ENCODE data around the gene AKAP6.
"Not testable (repeated sequence)": the region's sequence is repeated elsewhere in the genome, so short reads cannot be mapped to it uniquely, and the experiment has no call there.

The AKAP6 gene

DNA sequence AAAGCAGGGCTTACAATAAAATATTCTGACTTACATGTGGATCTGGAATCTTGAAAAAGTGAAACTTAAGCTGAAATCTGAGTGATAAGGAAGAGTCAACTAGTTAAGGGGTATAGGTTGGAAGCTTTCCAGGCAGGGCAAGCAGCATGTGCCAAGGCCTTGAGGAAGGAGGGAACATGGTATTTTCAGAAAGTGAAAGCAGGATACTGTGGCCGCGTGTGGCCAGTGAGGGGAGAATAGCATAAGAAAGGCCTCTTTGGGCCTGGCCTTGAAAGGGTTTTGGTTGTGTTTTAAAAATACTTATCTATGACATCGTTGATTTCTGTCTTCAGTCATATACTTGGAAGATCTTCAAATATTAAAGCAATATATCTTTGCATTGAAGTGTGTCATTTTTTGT lies 213.4 kb downstream of the AKAP6 start:
- no peak for DNase-seq (ENCODE audit: low spot score)

DNA sequence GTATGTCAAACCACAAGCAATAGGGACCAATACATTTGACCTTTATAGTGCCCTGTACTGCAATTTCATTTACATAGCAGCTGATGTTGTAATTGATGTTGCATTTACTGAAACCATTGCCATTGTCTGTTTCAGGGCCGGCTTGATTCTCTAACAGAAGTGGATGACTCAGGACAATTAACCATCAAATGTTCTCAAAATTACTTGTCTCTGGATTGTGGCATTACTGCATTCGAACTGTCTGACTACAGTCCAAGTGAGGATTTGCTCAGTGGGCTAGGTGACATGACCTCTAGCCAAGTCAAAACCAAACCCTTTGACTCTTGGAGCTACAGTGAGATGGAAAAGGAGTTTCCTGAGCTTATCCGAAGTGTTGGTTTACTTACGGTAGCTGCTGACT lies 216.0 kb downstream of the AKAP6 start:
- DNase-seq (ENCODE audit: low spot score) = no peak

DNA sequence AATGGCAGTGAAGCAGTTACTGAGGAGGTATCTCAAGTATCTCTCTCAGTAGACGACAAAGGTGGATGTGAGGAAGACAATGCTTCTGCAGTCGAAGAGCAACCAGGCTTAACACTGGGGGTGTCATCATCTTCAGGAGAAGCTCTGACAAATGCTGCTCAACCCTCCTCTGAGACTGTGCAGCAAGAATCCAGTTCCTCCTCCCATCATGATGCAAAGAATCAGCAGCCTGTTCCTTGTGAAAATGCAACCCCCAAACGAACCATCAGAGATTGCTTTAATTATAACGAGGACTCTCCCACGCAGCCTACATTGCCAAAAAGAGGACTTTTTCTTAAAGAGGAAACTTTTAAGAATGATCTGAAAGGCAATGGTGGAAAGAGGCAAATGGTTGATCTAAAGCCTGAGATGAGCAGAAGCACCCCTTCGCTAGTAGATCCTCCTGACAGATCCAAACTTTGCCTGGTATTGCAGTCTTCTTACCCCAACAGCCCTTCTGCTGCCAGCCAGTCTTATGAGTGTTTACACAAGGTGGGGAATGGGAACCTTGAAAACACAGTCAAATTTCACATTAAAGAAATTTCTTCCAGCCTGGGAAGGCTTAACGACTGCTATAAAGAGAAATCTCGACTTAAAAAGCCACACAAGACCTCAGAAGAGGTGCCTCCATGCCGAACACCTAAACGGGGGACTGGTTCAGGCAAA lies 216.6 kb downstream of the AKAP6 start:
- no peak for DNase-seq (ENCODE audit: low spot score)

DNA sequence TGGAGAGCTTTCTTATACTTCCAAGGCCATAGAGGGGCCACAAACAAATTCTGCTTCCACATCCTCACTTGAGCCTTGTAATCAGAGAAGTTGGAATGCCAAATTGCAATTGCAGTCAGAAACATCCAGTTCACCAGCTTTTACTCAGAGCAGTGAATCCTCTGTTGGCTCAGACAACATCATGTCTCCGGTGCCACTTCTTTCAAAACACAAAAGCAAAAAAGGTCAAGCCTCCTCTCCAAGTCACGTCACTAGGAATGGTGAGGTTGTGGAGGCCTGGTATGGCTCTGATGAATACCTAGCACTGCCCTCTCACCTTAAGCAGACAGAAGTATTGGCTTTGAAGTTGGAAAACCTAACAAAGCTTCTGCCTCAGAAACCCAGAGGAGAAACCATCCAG lies 217.1 kb downstream of the AKAP6 start:
- DNase-seq (ENCODE audit: low spot score) = no peak

DNA sequence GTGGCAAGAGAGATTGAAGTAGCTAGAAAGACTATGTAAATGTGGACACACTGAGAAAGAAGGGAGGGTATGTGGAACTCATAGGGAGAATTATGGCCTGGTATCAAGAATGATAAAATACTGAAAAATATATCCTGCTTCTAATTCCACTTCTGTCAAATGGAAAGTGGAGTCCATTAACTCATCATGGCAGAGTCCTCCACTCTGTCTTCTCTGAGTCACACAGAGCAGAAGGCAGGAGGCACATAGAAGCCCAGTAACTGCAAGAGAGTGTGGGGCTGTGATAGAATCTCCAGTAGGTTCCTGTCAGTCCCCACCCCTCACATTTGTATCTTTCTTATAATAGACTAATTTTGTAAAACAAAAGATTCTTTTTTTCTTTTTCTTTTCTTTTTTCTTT lies 223.7 kb downstream of the AKAP6 start:
- no peak for DNase-seq (ENCODE audit: low spot score)

DNA sequence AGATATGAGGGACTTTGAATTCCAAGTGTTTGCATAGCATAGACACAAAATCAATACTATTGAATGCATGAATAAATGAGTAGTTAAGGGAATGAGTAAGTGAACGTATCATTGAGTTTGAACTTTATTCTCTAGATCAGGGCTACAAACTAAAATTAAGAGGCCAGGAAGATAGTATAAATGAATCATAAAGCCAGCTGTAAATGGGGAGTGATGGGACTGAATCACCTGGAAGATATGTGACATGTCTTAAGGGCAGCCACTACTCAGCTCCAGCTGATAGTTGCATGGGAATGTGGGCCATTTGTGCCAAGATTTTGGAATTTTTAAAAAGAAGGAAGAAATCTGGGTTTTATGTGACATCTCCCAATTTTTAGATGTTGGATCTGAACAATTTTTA lies 229.9 kb downstream of the AKAP6 start:
- DNase-seq (ENCODE audit: low spot score) = no peak

DNA sequence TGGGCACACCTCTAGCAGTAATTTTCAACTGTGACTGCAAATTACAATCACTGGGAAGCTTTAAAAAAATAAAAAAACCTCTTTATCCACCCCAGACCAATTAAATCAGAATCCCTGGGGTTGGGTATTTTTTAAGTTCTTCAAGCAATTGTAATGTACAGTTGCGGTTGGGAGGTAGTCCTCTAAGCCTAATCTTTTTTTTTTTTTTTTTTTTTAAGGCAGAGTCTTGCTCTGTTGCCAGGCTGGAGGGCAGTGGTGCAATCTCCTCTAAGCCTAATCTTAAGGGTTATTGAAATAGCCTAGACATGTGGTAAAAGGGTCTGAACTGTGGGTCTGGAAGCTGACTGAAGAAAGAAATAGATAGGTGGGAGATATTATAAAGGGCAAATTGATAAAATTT lies 230.5 kb downstream of the AKAP6 start:
- DNase-seq (ENCODE audit: low spot score) = no peak

DNA sequence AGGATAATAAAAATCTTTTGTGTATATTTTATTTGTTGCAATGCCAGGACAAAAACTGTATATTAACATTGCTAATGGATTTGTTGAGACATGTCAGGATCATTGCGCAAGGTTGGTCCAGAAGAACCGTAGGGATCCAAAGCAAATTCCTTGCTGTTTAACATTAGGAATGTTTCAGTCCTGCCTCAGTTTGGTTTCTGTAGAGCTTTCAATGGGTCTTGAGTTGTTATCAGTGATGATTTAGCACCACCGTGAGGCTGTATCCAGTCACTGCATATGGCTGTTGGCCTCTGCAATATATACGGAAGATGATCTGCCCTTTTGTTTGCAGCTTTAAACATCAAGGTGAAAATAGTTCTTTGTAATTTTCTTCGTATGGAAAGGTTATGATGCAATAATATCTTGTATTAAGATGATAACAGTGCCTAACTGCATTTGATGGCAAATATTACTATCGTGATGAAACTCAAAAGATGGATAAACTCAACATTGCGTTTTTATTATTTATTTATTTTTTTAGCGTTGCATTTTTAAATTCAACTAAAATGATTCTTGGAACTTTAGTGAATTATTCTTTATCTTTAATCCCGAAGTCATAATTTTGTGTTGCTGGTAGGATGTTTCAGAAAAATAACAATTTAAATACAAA lies 231.2 kb downstream of the AKAP6 start:
- DNase-seq (ENCODE audit: low spot score) = peak; percentile 66

DNA sequence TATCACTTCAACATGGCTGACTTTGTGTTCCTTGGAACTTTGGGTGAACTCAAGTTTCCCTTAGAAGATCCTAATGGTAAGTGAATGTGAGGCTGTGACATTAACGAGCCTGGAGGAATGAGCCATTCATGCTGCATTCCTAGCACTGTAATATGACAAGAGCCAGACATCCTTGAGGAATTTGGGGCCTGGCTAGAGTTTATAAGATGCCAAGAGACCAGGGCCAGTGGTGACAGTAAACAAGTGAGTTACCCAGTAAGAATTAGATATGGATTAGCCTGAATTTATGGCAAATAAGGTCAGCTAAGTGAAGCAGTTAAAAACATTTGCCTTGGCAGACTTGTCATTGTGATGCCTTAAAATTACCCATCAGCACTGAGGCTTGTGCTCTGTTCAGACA lies 232.4 kb downstream of the AKAP6 start:
- no peak for DNase-seq (ENCODE audit: low spot score)

DNA sequence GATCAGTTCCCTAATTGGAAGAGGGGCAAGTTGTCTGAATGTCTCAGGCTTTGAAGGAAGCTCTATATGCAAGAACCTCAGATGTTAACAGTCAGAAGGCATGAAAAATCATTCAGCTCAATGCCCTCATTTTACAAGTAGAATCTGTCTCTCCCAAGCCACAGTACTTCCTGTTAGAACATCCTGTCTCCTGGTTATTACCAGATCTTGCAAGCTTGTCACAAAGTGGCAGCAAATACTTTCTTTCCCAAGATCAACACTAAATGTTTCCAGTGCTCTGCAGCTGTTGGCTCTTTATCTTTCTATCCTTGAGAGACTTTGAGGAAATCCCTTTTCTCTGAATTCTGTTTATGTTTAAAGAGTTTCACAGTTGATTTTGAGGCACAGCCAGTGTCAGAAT lies 235.5 kb downstream of the AKAP6 start:
- no peak for DNase-seq (ENCODE audit: low spot score)

DNA sequence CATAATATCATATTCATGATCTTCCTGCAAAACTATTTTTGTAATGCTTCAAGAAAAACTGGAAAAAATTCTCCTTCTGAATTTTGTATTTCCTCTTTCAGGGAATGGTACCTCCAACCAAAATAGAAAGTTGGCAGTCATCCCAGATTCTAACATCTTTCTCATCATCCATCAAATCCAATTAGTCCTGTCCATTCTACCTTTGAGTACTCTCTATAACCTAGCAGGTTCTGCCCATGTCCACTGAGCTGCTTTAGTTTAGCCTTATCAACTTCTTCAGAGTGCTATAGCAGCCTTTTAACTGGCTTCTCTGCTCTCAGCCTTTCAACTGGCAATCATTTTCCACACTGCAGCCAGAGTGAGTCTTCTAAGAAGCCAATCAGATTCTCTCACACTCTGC lies 236.2 kb downstream of the AKAP6 start:
- no peak for DNase-seq (ENCODE audit: low spot score)

DNA sequence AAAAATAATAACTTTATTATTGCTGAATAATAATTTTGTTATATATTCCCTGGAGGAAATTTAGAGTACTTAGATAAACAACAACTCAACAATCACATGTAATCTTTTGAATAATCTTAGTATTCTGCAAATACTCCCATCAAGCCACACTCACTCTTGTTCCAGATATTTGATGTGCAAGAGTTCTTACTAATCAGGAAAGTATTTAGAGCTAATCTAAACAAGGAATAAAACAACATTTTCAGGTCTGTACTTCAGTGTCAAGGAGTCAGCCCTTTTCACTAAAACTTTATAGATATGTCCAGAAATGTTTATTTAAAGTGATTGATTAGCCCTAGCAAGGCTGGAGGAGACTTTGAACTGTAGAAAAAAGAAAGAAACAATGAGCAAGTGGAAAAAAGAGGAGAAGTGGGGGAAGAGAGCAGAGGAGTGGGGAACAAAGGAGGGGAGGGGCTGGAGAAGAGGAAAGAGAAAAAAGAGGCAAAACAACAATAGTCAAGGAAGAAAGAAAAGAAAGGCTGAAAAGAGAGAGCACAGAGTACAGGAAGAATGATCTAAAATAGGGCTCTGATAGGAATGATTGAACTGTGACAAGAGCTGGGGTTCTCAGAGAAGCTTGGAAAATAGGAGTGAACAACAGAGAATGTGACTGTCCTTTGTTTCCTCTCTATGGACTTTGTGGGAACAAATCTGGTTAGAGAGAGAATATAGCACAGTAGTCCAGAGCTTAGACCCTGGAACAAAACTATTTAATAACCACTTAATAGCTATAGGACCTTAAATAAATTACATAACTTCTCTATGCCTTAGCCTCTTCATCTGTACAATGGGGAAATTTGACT lies 238.7 kb downstream of the AKAP6 start:
- no peak for DNase-seq (ENCODE audit: low spot score)

DNA sequence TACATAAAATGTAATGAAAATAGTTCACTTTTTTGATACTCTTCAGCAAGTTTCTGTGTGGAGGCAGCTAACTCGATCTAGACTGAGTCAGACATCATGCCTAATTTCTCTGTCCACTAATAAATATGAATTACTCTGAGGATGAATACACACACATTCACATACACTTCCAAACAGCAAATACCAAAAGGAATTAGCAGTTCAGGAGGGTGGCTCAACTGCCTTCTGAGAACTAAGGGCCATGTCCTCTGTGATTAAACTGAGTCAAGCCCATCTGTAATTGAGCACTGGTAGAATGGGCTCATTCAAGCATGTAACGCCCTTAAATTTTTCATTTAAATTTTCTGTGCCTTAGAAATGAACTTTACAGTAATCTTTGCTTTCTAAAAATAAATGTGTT lies 242.5 kb downstream of the AKAP6 start:
- no peak for DNase-seq (ENCODE audit: low spot score)

DNA sequence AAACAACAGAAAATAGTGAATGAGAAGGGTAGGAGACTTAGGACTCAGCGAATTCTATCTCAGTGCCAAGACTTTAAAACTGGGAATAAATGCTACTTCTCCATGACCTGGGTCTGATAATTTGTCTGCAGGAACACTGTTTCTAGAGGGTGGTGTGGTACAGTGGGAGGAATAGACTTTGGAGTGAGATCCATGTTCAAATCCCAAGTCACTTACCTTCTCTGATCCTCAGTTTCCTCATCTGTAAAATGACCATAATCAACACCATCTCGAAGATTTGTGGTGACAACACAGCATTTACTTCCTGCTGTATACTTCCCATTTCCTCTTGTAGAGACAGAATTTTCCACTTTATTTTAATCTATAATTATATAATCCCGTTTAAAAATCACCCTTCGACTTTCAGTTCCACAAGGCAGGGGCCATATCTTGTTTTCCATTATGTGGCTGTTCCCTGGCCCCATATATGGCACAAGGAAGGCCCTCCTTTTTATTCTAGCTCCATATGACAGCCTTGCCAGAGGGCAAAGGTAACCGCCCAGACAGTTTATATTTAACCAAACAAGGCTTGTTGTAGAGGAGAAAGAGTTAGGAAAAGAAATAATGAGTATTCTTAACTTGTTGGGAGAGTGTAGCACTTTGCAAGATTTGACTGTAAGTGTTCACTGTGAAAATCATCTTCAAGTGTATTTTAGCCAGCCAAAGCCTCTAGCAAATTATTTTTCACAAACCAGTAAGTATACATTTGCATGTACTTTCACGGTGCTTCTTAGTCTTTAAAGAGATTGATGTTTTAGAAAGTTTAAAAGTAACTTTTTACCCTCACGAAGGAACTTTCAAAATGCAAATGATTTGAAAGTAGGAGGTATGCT lies 243.1 kb downstream of the AKAP6 start:
- no peak for DNase-seq (ENCODE audit: low spot score)

DNA sequence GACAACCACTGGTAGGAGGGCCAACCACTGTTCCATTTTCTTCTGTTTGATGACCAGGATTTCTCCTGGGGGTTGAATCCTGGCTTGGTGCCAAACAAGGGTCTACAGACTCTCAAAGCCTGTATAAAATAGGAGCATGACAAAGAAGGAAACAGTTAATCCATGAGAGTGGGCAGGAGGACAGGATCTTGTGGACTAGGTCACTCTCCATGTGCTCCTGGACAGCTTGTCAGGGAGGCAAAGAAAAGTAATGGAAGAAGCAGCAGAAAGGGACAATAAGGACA lies 243.7 kb downstream of the AKAP6 start:
- no peak for DNase-seq (ENCODE audit: low spot score)

DNA sequence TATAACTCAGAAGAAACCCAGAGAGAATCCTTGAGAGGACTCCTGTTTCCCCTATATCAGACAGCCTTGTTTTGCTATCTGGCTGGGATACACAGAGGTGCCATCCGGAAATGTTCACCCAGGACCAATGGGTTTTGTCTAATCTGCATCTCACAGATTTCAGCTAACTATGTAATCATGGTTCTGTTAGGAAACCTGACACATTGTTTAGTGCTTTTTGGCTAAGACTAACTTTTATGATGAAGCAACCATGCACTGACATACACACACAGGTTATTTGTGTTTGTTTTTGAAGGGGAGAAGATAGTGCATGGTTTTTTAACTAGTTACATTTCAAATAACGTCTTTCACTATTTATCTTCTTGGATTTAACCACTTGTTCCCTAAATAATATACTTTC lies 245.2 kb downstream of the AKAP6 start:
- no peak for DNase-seq (ENCODE audit: low spot score)

DNA sequence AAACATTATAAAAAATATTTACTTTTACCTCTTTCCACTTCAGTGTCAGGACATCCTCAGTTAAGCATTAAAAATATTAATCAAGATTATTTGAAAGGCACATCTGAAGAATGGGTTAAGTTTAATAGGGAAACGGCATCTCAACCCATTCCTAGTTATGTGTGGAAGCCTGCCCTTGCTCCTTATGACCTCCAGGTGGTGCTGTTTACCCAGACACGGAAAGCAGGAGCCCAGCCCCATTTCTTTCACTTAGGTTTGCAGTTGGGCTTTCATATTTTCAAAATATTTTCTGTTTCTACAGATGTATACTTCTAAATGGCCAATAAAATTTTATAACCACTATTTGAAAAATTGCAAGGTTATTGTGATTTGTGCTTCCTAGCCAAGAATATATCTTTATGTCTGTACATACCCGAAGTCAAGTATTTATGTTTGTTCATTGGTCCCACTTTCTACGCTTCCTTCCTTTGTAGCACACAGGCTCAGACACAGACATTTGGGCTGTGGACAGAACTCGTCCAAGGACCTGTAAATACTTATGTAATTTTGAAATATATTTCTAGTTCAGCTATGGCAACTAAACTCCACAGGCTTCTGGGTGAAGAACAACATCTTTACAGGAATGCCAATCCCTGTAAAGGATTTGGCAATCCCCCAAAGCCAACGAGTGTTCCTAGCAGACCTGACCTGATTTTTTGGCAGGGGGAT lies 247.1 kb downstream of the AKAP6 start:
- peak; percentile 50 for DNase-seq (ENCODE audit: low spot score)

DNA sequence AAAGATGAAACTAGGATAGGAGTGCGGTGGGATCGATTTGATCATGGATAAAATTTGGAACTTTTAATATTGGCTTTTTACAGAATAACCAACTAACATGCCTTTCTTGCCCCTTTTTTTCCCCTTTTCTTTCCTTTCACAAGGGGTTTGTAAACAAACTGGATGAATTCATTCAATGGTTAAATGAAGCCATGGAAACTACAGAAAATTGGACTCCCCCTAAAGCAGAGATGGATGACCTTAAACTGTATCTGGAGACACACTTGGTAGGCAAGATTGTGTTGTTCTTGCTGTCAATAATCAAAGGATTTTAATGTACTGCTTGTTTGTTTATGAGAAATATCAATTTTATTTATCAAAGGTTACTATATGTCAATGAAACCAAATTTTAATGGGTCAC lies 247.9 kb downstream of the AKAP6 start:
- DNase-seq (ENCODE audit: low spot score) = no peak

DNA sequence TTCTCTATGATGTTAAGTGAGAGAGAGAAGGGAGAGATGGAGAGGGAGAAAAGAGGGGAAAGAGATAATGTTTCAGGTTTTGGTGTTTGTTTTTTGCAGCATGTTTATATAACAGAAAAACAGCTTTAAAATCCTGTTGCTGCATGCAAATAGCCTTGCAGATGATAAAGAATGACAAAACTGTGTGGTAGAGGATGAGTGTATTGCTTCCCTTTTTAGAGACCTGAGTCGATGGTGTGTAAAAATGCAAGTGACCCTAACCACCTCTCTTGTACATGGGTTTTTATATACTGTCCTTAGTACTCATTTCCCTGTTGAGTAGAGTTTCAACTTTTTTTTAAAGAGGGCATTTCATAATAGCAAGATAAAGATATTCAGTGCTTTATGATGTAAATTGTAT lies 249.1 kb downstream of the AKAP6 start:
- DNase-seq (ENCODE audit: low spot score) = no peak

DNA sequence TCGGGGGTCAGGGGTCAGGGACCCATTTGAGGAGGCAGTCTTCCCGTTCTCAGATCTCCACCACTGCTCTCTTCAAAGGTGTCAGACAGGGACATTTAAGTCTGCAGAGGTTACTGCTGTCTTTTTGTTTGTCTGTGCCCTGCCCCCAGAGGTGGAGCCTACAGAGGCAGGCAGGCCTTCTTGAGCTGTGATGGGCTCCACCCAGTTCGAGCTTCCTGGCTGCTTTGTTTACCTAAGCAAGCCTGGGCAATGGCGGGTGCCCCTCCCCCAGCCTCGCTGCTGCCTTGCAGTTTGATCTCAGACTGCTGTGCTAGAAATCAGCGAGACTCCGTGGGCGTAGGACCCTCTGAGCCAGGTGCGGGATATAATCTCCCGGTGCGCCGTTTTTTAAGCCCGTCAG lies 254.3 kb downstream of the AKAP6 start:
- DNase-seq (ENCODE audit: low spot score) = not testable (repeated sequence)

DNA sequence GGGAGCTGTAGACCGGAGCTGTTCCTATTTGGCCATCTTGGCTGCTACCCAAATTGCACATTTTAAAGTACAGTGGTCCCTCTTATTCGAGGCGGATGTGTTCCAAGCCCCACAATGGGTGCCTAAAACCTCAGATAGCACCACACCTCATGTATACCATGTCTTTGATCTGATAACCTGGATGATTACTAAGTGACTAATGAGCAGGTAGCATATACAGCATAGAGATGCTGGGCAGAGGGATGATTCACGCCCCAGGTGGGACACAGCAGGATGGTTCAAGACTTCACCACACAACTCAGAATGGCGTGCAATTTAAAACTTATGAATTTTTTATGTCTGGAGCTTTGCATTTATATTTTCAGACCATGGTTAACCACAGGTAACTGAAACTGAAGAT lies 255.0 kb downstream of the AKAP6 start:
- DNase-seq (ENCODE audit: low spot score) = peak; percentile 64

DNA sequence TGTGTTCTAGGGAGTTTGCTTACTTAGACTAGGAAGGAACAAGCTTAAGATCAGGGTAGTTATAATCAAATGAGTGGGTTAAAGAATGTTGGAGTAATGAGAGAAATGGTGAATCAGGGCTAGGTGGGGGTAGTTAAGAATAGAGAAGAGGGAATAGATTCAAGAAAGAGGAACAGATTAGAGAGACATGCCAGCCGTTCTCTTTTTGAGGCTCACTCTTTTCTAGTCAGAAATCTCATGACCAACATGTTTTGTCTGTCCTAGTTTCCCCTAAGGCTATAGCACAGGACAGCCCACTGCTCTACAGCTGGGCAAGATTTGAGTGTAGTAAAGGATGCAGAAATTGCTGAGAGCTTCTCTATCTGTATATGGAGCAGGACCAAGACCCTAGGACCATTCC lies 258.4 kb downstream of the AKAP6 start:
- no peak for DNase-seq (ENCODE audit: low spot score)

All from SW480 (cell line).